GM19099 (cell line): ENCODE results near the gene IL4I1.

Experiments used
- POLR2A ChIP-seq: IDR thresholded peaks from 3 replicates; pipeline ENCODE4 v1.6.1; 2011; ENCODE audit warnings: low read depth; ENCODE audit not compliant: insufficient read length; ENCODE audit errors: extremely low read depth

Gene IL4I1

GRCh38 chr19:49844138-49845095, 52.3 kb downstream of the IL4I1 start:
- TF ChIP-seq POLR2A: no peak

DNA sequence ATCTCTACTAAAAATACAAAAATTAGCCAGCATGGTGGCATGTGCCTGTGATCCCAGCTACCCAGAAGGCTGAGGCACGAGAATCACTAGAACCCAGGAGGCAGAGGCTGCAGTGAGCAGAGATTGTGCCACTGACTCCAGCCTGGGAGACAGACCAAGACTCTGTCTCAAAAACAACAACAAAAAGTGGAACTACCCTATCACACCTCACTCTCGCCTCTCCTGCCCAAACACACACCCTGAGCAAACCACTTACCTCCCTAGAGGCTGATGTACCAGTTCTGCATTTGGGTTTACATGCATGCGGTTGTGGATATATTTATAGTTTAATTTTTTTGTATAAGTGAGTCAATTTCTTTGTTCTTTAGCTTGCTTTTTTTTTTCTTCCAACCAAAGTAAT, 53.4 kb downstream of the IL4I1 start:
- TF ChIP-seq POLR2A: no peak

- TF ChIP-seq POLR2A: no peak
These were observed 55.9 kb downstream of the IL4I1 start for GRCh38 chr19:49840736-49841249.

DNA sequence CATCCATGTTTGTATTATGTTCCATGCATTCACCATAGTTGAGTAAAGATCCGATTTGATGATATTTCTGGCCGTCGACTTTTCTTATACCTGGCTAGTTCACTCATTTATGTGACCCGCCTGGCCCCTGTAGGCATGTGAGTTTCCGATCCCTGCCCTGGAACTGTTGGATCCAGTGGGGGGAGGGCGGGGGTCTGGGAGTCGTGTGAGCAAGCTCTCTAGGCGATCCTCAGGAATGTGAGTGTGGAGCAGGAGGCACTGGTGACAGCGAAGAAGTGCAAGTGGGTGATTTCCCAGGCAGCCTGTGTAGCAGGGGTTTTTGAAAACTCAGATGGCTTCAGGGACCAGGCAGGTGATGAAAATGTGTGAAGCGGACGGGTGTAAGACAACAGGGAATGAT, 56.4 kb downstream of the IL4I1 start:
- TF ChIP-seq POLR2A: no peak

DNA sequence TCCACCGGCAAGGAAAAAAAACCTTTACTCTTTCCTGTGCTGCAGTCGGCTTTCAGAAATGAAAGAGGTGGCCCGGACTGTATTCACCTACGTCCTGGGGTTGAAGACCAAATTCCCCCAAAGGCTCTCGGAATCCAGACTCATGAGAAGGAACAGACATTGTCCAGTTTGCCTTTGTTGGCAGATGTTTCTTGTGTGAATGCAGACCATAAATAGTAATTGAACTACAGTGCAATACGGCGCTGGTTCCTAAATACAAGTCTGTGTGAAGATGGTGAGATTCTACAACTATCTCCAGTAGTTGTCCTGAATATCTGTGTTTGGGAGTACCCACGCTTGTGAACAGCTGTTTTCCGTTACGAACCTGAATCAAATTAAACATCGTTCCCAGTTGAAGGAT, 57.0 kb downstream of the IL4I1 start:
- no peak for TF ChIP-seq POLR2A
